GM19468 (cell line): Measurements from ENCODE around the gene GPR146.

Experiments used
- ATAC-seq: cut with Tn5 transposase; IDR thresholded peaks from one replicate; pipeline ENCODE4 v1.9.1; 2021; ENCODE audit warnings: mild to moderate bottlenecking, moderate library complexity, moderate number of reproducible peaks; ENCODE audit not compliant: unreplicated experiment; ENCODE audit errors: extremely low read depth

Gene GPR146

GRCh38 chr7:1087952-1088920, 43.9 kb downstream of the GPR146 start, which contains the start of gene GPER1:
TSS of gene GPER1 (plus strand) at chr7:1088113. CDS start at chr7:1091729, 3,616 bp downstream.
- no peak for ATAC-seq

DNA sequence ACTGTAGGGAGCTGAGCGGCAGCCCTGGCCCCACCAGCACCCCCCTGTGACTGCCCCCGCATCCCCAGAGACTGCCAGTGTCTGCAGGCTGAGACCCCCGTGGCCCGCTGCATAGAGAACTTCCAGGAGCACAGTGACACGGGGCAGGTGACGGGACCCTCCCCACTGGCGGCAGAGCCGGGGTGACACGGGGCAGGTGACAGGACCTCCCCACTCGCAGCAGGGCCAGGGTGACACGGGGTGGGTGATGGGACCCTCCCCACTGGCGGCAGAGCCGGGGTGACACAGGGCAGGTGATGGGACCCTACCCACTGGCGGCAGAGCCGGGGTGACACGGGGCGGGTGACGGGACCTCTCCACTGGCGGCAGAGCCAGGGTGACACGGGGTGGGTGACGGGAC, 45.9 kb downstream of the GPR146 start:
- ATAC-seq, result no peak

DNA sequence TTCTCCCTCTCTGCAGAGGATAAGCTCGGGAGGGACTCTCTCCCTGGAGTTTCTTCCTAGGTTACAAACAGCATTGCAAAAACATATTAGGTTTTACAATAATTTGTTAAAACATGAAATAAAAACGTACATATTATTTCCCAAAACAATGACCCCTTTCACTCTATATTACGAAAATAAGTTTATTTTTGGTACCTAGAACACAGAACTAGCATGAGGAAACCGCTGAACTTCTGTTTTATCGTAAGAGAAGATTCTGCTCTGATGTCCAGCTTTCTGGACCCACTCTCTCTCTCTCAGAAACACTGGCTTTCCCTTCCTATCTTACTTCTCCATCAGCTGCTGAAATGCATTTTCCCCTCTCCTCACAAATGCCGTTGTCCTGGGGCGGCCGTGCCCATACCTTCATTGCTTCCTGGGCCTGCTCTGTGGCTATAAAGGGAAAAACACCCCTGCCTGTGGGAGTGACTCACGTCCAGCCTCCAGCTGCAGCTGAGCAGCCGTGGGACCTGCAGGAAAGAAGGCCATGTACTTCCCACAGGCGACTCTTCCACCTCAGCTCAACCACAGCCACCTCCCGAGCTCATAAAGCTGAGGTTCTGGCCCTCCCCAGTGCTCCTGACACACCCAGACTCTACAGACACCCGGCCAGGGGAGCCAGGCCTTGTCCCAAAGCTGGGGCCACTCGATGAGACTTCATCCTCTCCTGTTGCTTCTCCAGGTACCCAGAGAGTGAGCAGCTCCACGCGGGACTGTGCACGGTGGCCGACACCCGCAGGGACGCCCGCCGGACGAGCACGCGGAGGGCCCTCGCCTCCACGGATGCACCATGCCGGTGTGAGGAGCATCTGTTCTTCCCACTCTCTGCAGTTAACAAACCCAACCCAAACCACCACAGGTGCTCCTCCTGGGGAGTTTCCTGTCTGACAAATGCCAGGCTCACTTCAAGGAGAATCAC, 46.6 kb downstream of the GPR146 start:
- no peak for ATAC-seq

DNA sequence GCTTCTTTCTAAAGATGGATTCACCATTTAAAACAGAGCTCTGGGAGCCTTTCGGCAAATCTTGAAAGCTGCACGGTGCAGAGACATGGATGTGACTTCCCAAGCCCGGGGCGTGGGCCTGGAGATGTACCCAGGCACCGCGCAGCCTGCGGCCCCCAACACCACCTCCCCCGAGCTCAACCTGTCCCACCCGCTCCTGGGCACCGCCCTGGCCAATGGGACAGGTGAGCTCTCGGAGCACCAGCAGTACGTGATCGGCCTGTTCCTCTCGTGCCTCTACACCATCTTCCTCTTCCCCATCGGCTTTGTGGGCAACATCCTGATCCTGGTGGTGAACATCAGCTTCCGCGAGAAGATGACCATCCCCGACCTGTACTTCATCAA, 47.3 kb downstream of the GPR146 start:
- ATAC-seq, result no peak

DNA sequence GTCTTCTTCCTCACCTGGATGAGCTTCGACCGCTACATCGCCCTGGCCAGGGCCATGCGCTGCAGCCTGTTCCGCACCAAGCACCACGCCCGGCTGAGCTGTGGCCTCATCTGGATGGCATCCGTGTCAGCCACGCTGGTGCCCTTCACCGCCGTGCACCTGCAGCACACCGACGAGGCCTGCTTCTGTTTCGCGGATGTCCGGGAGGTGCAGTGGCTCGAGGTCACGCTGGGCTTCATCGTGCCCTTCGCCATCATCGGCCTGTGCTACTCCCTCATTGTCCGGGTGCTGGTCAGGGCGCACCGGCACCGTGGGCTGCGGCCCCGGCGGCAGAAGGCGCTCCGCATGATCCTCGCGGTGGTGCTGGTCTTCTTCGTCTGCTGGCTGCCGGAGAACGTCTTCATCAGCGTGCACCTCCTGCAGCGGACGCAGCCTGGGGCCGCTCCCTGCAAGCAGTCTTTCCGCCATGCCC, 47.9 kb downstream of the GPR146 start:
- ATAC-seq, result no peak

DNA sequence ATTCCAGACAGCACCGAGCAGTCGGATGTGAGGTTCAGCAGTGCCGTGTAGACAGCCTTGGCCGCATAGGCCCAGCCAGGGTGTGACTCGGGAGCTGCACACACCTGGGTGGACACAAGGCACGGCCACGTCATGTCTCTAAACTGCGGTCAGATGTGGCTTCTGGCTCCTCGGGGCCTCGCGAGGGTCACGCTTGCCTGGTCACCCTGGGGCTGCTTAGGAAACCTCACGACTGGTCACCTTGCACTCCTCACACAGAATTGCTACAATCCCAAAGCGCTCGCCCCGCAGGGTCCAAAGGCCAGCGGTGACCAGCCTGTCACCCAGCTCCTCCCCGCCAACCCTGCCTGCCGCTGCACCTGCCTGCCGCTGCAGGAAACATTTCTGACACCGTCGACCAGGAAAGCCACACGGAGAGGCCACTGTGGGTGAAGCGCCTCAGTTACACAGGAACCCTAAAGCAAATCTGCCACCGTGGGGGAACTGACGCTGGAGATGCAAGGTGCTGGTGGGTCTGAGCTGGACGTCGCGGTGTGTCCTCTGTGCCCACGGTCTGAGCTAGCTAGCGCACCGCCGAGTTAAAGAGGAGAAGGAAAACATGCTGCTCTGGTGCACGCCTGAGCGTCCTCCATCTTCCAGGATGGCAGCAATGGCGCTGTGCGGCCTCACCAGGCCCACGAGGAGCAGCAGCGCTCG, 48.6 kb downstream of the GPR146 start:
- ATAC-seq, result no peak

DNA sequence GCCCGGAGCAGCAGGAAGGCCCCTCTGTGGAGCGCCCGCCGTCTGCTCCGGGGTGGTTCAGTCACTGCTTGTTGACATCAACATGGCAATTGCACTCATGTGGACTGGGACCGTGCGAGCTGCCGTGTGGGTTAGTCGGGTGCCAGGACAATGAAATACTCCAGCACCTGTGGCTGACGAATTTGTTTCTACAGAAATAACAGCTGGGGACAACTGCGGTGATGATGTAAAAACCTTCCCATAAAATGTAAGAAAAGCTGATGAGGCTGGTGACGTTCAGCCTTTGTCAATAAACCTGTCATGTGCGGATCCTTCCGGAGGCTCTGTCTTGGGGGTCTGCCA, 49.1 kb downstream of the GPR146 start:
- ATAC-seq, result no peak

GRCh38 chr7:1093916-1094508, 49.7 kb downstream of the GPR146 start:
- no peak for ATAC-seq

DNA sequence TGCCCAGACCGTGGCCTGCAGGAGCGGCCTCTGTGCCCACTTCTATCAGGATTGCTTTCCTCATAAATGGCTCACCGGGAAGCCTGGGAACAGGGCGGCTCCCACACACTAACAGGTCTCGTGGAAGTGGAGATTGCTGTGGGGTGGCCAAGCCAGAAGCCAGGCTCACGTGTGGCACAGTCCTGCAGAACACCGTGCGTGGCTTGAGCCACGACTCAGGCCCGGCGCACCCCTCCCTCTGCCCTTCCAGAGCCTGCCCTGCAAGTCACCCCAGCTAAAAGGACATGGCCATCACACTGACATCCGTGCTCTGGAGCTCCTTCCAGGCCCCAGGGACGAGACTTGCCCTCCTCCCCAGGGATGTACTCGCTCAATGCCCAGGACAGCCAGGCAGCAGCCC, 50.5 kb downstream of the GPR146 start:
- ATAC-seq, result no peak

GRCh38 chr7:1095621-1096155, 51.3 kb downstream of the GPR146 start:
- no peak for ATAC-seq

DNA sequence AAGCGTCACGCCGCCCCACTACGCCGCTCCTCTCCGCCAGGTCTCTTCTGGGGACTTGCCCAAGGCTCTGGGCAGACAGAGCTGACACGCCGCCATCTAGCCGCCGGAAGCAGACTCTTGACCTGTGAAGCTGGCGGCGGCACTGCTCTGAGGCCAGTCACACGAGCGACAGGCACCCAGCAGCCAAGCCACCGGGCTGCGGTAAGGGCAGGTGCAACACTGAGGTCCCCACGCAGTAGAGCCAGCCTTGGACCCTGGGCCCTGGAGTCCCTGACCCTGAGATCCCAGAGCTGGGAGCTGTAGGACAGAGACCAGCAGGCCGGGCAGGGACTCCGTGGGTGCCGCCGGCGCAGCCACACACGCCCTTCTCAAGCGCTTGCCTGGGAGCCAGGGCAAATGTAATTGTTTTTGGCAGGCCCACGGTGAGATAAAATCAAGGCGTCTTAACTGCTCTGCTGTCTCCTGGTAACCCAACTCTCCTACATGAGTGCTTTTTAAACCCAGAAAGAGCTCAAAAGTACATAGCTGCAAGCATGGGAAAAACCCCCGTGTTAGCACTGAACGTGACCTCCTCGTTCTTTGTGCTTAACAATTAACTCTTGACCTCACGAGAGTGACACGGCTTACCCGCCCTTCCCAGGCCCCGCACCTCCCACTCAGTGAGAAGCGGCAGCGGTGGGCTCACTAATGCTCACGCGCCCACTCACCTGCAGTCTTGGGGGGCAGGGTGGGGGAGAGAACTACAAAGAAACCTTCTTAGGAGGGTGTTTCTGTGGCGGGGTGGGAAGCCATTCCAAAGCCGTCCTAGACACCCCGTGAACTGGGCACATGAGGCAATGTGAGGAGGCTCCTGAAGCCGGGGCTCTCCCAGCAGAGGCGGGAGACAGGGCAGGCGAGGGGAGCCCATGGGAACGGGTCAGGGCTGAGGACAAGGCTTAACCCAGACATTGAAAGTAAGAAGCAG, 52.1 kb downstream of the GPR146 start:
- ATAC-seq, result no peak

- no peak for ATAC-seq
Observed at GRCh38 chr7:1097120-1097504, 52.8 kb downstream of the GPR146 start.

GRCh38 chr7:1098243-1099153, 54.2 kb downstream of the GPR146 start:
- no peak for ATAC-seq

DNA sequence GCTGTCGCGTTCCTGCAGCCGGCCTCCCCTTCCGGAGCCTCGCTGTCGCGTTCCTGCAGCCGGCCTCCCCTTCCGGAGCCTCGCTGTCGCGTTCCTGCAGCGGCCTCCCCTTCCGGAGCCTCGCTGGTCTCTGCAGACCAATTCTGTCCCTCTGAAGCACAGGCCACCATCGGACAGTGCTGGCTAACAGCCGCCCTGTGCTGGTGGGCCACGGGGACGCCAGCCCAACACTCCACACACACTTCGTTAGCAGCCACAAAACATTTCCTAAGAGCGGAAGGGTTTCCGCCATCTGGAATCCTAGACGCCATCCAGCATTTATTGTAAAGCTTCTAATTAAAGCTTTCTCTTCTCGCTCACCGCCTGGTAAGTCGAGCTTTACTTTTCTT, 54.8 kb downstream of the GPR146 start:
- ATAC-seq, result no peak

- no peak for ATAC-seq
Observed at GRCh38 chr7:1099637-1100036, 55.3 kb downstream of the GPR146 start.

GRCh38 chr7:1100386-1100785, 56.0 kb downstream of the GPR146 start:
- no peak for ATAC-seq

DNA sequence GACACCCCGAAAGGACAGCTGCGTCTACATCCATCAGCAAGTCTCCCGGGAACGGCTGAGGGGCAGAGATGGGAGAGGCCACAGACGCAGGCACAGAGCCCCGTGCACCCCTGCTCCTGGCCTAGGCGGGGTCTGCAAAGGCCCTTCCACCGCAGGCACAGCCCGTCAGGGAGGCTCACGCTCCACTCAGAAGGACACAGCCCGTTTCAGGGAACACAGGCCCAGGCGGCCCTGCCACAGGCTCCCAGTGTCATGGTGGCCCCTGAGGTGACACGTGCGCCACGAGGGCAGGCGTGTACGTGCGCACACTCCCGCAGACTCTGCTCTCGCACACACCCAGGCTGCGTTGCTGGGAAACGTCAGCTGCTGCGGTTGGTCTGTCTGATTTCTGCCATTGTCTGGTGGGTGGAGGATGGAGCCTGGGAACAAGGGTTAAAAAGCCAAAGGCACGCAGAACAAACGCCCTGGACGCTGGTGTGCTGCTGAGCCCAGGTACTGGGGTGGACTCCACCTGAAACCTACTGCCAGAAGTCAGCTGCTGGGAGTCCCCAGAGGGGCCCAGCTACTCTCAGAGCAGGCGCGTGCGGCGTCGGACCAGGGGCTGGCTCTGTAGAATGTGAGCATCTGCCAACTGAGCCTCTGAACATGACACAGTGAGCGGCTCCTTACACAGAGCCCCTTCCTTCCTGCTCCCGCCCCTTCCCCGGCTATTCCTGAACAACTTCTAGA, 56.7 kb downstream of the GPR146 start:
- no peak for ATAC-seq
